MM.1S (cell line): Measurements from ENCODE around the gene KIZ.

Experiments
- CTCF ChIP-seq: fragments of 300-600 bp; sonication (generic); IDR thresholded peaks from 2 replicates; pipeline ENCODE4 v1.5.1; 2016; ENCODE audit warnings: antibody characterized with exemption, low read length, mixed read lengths
- EZH2 ChIP-seq: fragments of 300-600 bp; sonication (generic); optimal IDR thresholded peaks from 2 replicates; pipeline ENCODE3; 2017; ENCODE audit warnings: low read depth, mild to moderate bottlenecking, antibody characterized with exemption, low read length, mixed read lengths
- EZH2phosphoT487 ChIP-seq: fragments of 300-600 bp; sonication (generic); IDR thresholded peaks from 2 replicates; pipeline ENCODE4 v1.6.1; 2018; ENCODE audit warnings: antibody characterized with exemption, low read length

- TF ChIP-seq CTCF (no peak), EZH2phosphoT487 (no peak), EZH2 (no peak)
These were observed 40.9 kb downstream of the KIZ start for GRCh38 chr20:21166801-21167200.
